Activated CD4-positive, alpha-beta T cell treated with anti-CD3 and anti-CD28 coated beads, Interleukin-2, amount 10 ng/mL, durations not matched to agents 24 days and 14 days (primary cell): ENCODE data around the gene GALM. TPM values are rescaled to one million over a fixed set of nuclear protein-coding genes. Genes with fewer than 3 reads are reported as not detected.
A peak's percentile ranks its signal among the peaks of the same experiment; 100 is the strongest.
"Not testable (repeated sequence)": the region's sequence is repeated elsewhere in the genome, so short reads cannot be mapped to it uniquely, and the experiment has no call there.

Experiments
- DNase-seq: peaks from one replicate; pipeline ENCODE4 v3.0.0; 2022
- H3K27ac Mint-ChIP-seq: one replicate; pipeline ENCODE4 v1.8.0; 2022; ENCODE audit warnings: mild to moderate bottlenecking, mixed read lengths
- H3K27me3 Mint-ChIP-seq: one replicate; pipeline ENCODE4 v1.8.0; 2022; ENCODE audit warnings: mixed read lengths
- H3K36me3 Mint-ChIP-seq: one replicate; pipeline ENCODE4 v1.8.0; 2022; ENCODE audit warnings: low read depth, mild to moderate bottlenecking, mixed read lengths
- H3K4me1 Mint-ChIP-seq: one replicate; pipeline ENCODE4 v1.8.0; 2021; ENCODE audit warnings: mixed read lengths
- H3K4me3 Mint-ChIP-seq: one replicate; pipeline ENCODE4 v1.8.0; 2022; ENCODE audit warnings: mild to moderate bottlenecking, moderate library complexity, mixed read lengths
- H3K9me3 Mint-ChIP-seq: one replicate; pipeline ENCODE4 v1.8.0; 2021; ENCODE audit warnings: mixed read lengths
- intact Hi-C: fragments of 100-400 bp; cut with micrococcal nuclease; formaldehyde crosslinking; loops from one replicate; pipeline ENCODE4 v1.15.1; 2023
- total RNA-seq: library from RNA; stranded (reverse); gene quantifications from 2 replicates; pipeline ENCODE4 v1.2.3, GENCODE V29; 2022

GALM gene
- total RNA-seq, 1 donor from 2014 or later: 57.4 TPM

DNA sequence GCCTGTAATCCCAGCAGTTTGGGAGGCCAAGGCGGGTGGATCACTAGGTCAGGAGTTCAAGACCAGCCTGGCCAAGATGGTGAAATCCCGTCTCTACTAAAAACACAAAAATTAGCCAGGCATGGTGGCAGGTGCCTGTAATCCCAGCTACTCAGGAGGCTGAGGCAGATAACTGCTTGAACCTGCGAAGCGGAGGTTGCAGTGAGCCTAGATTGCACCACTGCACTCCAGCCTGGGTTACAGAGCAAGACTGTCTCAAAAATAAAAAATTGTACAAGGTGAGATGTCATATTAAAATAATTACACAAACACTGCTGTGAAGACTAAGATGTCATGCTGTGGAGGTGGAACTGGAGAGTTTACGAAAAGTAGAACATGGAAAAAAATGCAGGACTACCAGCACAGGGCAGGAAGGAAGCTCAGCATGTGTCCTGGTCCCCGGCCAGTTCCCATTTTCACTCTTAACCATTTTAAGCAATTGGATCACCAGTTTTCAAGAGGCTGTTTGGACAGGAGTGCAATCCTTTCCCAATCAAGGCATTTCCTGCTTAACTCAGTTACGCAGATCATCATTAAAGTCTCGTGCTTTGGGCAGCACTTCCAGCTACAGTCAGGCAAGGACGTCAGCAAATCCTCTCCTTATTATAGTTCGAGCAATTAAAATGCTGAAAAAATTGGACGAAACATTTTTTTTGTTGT, 71.2 kb downstream of the GALM start:
- peak overlapping the region; percentile 15 for H3K27ac Mint-ChIP-seq
- H3K9me3 Mint-ChIP-seq, H3K27me3 Mint-ChIP-seq, H3K4me1 Mint-ChIP-seq, intact Hi-C loops, H3K4me3 Mint-ChIP-seq, DNase-seq: not testable (repeated sequence)
- peaks cover 64% of the 10 kb centered on the region for H3K36me3 Mint-ChIP-seq

DNA sequence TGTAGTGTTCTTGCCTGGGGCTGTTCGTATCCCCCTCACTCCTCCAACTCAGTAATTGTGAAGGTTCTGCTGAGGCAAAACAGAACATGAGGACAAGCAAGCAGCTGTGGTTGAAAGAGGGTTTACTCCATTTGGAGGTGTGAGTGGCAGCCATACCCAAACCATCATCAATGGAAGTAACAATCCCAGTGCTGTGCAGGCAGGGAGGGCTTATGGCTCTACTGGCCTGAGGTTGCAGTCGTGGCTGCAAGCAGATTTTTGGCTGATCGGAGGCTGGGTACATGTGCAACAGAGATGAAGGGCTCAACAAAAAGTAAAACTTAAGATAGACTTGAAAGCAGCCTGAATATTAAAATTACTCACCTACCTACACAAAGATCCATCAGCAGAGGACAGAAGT, 72.0 kb downstream of the GALM start:
- Mint-ChIP-seq H3K36me3 (peaks cover 64% of the 10 kb centered on the region), H3K27me3 (no peaks in the 10 kb centered on the region)
- intact Hi-C loops: loop anchor here (2.0 kb wide), 1 partner anchor 157 kb away; no protein-coding TSS in a partner anchor

DNA sequence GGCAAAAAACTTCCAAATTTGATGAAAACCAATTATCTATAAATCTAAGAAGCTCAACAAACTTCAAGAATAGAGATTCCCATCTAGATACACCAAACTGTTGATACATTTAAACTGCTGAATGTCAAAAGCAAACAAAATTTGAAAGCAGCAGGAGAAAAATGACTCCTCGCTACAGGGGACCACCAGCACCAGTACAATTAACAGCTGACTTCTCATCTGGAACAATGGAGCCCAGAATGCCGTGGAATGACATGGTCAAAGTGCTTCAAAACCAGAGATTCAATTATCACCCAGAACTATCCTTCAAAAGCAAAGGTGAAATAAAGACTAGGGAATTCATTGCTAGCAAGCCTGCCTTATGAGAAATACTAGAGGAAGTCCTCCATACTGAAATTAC, 73.6 kb downstream of the GALM start:
- DNase-seq: no peak
- intact Hi-C loops: loop anchor here (2.0 kb wide), 1 partner anchor 159 kb away; no protein-coding TSS in a partner anchor

More for the DNA sequence above, 72.0 kb downstream of the GALM start:
- H3K4me3 Mint-ChIP-seq: no peak overlapping the region
- H3K4me1 Mint-ChIP-seq: peaks cover 9% of the 10 kb centered on the region
- no peak for DNase-seq
- no peaks in the 10 kb centered on the region for H3K9me3 Mint-ChIP-seq
- H3K27ac Mint-ChIP-seq: peak overlapping the region; percentile 34

DNA sequence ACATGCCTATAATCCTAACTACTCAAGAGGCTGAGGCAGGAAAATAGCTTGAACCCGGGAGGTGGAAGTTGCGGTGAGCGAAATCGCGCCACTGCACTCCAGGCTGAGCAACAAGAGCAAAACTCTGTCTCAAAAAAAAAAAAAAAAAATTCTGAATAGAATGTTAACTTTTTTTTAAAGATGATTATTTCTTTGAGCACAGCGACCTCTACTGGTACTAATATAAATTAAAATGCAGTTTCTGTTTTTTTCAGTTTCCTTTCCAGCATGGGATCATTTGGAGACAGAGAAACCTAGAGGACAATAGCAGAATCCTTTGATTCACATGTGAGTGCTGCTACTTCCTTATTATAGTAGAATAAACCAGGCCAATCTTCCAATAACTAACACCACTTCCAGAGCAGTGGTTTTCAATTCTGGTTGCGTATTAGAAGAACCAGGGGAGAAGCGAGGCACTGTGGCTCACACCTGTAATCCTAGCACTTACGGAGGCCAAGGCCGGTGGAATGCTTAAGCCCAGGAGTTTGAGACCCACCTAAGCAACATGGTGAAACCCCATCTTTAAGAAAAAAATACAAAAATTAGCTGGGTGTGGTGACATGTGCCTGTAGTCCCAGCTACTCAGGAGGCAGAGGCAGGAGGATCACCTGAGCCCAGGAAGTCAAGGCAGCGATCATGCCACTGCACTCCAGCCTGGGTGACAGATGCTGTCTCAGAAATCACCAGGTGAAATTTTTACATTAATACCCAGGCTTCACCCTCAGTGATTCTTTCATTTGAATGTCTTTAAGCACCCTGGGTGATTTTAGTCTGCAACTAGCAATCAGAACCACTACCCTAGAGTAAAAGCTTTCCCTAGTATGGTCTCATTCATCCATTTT, 75.2 kb downstream of the GALM start:
- Mint-ChIP-seq H3K9me3 (no peaks in the 10 kb centered on the region), H3K4me3 (no peak overlapping the region), H3K27ac (peak overlapping the region; percentile 13), H3K27me3 (no peaks in the 10 kb centered on the region), H3K4me1 (peaks cover 28% of the 10 kb centered on the region), H3K36me3 (peaks cover 70% of the 10 kb centered on the region)
- intact Hi-C loops: loop anchor here (2.0 to 10.0 kb wide), 3 partner anchors 139 to 484 kb away; partner anchors contain the start of gene HNRNPLL
- peak; percentile 67 for DNase-seq

More for the DNA sequence above, 73.6 kb downstream of the GALM start:
- no peak overlapping the region for H3K4me3 Mint-ChIP-seq
- no peaks in the 10 kb centered on the region for H3K27me3 Mint-ChIP-seq
- peaks cover 17% of the 10 kb centered on the region for H3K4me1 Mint-ChIP-seq
- no peaks in the 10 kb centered on the region for H3K9me3 Mint-ChIP-seq
- peaks cover 65% of the 10 kb centered on the region for H3K36me3 Mint-ChIP-seq
- H3K27ac Mint-ChIP-seq: peak overlapping the region; percentile 52

DNA sequence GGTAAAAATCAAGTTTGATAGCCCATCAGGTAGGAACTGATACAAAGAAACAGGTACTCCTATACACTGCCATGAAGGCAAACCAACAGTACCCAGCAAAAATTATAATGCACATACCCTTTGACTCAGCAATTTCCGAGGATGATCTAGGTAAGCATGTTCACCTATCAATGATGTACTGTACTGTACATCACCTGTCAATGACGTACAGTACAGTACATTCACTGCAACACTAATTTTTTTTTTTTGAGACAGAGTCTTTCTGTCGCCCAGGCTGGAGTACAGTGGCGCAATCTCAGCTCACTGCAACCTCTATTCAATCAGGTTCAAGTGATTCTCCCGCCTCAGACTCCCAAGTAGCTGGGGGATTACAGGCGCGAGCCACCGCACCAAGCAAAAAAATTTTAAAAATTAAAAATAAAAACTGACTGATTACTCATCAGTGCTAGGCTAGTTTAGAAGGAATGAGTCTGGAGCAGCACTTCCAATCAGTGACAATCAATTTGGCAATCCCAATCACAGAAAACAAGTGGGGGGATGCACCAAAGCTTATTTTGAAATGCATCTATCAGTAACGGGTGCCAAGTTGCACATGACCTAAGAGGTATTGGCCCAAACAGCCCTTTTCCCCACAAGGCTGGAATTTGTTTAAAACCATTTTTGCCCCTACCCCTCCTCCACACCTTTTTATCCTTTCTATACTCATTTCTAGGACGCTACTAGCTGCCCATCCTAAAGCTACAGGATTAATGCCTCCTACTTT, 77.1 kb downstream of the GALM start:
- Mint-ChIP-seq H3K27me3 (no peaks in the 10 kb centered on the region), H3K9me3 (no peaks in the 10 kb centered on the region), H3K36me3 (peaks cover 77% of the 10 kb centered on the region), H3K4me1 (peaks cover 42% of the 10 kb centered on the region), H3K27ac (no peak overlapping the region), H3K4me3 (no peak overlapping the region)
- intact Hi-C loops: loop anchor here (1.0 to 10.0 kb wide), 3 partner anchors 8 to 482 kb away; partner anchors contain the start of genes HNRNPLL and SRSF7
- DNase-seq: no peak

DNA sequence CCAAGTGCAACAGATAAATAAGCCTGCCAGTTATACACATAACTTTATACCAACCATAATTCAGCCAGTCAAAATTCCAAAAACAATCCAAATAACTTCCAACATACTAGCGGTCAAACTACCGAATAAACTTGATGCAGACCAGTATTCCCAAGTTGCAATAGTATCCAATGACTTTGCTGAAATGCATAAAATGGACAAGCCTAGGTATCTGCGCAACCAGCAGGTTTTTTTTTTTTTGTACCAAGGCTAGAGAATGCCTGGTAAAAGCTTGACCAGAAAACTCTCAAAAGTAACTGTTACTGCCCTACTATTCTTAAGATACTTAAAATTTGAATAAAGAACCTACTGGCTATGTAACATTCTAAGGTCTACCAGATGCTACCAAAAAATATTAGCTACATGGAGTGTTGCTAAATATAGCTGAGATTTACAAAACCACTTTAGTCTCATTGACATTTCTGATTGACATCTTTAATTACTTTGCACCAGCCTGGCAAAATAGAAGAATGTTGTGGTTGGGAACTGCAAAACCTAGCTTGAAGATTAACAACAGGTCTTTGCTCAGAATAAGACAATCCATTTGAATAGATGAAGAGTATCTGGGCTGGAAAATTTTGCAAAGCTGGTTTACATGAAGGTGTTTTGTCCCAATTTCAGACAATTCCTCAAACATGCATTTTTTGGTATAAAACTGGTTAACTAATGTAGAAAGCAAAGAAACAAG, 77.9 kb downstream of the GALM start:
- H3K27me3 Mint-ChIP-seq: no peaks in the 10 kb centered on the region
- peaks cover 49% of the 10 kb centered on the region for H3K4me1 Mint-ChIP-seq
- peaks cover 78% of the 10 kb centered on the region for H3K36me3 Mint-ChIP-seq
- no peak for DNase-seq
- H3K9me3 Mint-ChIP-seq: no peaks in the 10 kb centered on the region
- no peak overlapping the region for H3K4me3 Mint-ChIP-seq
- intact Hi-C loops: loop anchor here (5.0 to 10.0 kb wide), 2 partner anchors 142 to 481 kb away; partner anchors contain the start of gene HNRNPLL
- no peak overlapping the region for H3K27ac Mint-ChIP-seq

DNA sequence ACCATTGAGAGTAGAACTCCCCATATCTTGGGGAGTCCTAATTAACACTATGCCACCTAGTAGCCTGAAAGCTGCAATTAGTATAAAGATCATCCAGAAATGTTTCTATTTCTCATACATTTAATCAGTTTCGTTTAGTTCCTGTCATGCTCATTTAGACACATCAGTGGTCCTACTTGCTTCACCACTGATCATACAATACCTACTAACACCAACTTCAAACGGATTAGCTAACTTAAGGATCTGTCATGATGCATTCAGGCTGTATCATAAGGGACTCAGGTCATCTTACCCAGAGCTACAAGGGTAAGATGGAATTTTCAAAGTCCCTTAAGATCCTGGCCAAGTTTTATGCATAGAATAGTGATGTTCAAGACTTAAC, 78.5 kb downstream of the GALM start:
- no peak overlapping the region for H3K27ac Mint-ChIP-seq
- no peaks in the 10 kb centered on the region for H3K27me3 Mint-ChIP-seq
- peaks cover 78% of the 10 kb centered on the region for H3K36me3 Mint-ChIP-seq
- H3K4me1 Mint-ChIP-seq: peaks cover 52% of the 10 kb centered on the region
- no peak for DNase-seq
- H3K4me3 Mint-ChIP-seq: no peak overlapping the region
- H3K9me3 Mint-ChIP-seq: no peaks in the 10 kb centered on the region
- intact Hi-C loops: loop anchor here (5.0 to 10.0 kb wide), 2 partner anchors 142 to 480 kb away; partner anchors contain the start of gene HNRNPLL

DNA sequence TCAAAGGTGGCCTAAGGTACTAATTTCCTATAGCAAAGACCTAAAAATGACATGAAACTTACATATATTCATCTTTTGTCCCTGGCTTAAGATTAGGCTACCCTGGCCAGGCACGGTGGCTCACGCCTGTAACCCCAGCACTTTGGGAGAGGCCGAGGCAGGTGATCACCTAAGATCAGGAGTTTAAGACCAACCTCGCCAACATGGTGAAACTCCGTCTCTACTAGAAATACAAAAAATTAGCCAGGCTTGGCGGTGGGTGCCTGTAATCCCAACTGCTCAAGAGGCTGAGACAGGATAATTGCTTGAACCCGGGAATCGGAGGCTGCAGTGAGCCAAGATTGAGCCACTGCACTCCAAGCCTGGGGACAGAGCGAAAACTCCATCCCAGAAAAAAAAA, 79.4 kb downstream of the GALM start:
- intact Hi-C loops: loop anchor here (10.0 kb wide), 1 partner anchor 480 kb away; no protein-coding TSS in a partner anchor
- peak overlapping the region; percentile 91 for H3K4me3 Mint-ChIP-seq
- no peaks in the 10 kb centered on the region for H3K9me3 Mint-ChIP-seq
- peaks cover 82% of the 10 kb centered on the region for H3K36me3 Mint-ChIP-seq
- H3K27ac Mint-ChIP-seq: peak overlapping the region; percentile 34
- no peak for DNase-seq
- no peaks in the 10 kb centered on the region for H3K27me3 Mint-ChIP-seq
- H3K4me1 Mint-ChIP-seq: peaks cover 56% of the 10 kb centered on the region

DNA sequence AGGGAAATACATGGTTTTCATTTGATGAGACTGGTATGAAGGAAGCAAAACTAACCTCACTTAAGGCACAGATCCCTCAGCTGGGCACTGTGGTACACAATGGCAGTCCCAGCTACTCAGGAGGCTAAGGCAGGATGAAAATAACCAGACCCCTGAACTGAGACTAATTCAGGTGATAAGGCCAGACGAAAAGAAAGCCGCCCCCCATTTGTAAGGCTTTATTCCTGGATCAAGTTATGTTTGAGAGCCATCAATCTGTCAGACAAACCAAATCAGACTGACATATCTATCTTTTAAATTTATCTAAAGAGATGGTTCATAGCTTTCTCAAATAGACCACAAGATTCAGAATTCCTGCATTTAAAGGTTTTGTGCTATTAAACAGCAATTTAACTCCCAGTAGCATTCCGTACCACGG, 81.1 kb downstream of the GALM start:
- H3K27me3 Mint-ChIP-seq: peaks cover 2% of the 10 kb centered on the region
- peaks cover 82% of the 10 kb centered on the region for H3K36me3 Mint-ChIP-seq
- DNase-seq: no peak
- H3K9me3 Mint-ChIP-seq: no peaks in the 10 kb centered on the region
- H3K4me1 Mint-ChIP-seq: peaks cover 61% of the 10 kb centered on the region
- peak overlapping the region; percentile 91 for H3K4me3 Mint-ChIP-seq
- H3K27ac Mint-ChIP-seq: peak overlapping the region; percentile 57
- intact Hi-C loops: loop anchor here (10.0 kb wide), 1 partner anchor 478 kb away; no protein-coding TSS in a partner anchor

DNA sequence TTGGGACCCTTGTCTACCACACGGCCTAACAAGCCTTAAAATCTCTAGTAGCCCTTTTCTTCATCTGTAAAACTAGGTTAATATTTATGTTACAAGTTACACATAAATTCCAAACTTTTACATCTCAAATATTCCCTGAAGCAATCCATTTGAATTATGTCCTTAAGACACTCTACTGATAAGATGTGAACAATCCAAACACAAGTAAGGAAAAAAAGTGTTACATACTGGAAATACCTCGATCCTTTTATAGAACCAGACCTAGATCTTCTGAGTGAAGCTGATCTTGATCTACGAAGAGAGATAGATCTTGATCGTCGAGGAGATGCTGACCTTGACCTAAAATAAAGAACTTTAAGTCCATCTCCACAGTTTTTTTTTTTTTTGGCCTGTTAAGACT, 81.9 kb downstream of the GALM start:
- peaks cover 63% of the 10 kb centered on the region for H3K4me1 Mint-ChIP-seq
- peak overlapping the region; percentile 91 for H3K4me3 Mint-ChIP-seq
- peak overlapping the region; percentile 74 for H3K27ac Mint-ChIP-seq
- peaks cover 2% of the 10 kb centered on the region for H3K27me3 Mint-ChIP-seq
- DNase-seq: no peak
- H3K9me3 Mint-ChIP-seq: no peaks in the 10 kb centered on the region
- H3K36me3 Mint-ChIP-seq: peaks cover 76% of the 10 kb centered on the region
- intact Hi-C loops: loop anchor here (10.0 kb wide), 1 partner anchor 477 kb away; no protein-coding TSS in a partner anchor

DNA sequence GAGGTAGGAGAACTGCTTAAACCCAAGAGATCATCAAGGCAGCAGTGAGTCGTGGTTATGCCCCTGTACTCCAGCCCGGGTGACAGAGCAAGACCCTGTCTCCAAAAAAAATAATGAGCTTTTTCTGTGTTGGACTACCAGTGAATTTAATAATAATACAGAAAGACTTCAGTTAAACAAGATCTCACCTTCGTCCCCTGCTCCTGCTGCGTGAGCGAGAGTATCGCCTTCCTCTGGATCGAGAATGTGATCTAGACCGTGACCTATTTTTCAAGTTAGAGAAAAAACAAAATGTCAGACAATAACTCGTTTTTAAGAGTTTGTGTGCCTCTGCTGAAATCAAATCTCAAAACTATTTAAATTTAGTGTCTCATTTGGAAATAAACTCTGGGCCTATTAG, 82.5 kb downstream of the GALM start:
- H3K36me3 Mint-ChIP-seq: peaks cover 73% of the 10 kb centered on the region
- H3K9me3 Mint-ChIP-seq: no peaks in the 10 kb centered on the region
- intact Hi-C loops: loop anchor here (10.0 kb wide), 1 partner anchor 476 kb away; no protein-coding TSS in a partner anchor
- peaks cover 2% of the 10 kb centered on the region for H3K27me3 Mint-ChIP-seq
- peaks cover 63% of the 10 kb centered on the region for H3K4me1 Mint-ChIP-seq
- no peak for DNase-seq
- peak overlapping the region; percentile 91 for H3K4me3 Mint-ChIP-seq
- H3K27ac Mint-ChIP-seq: peak overlapping the region; percentile 74

DNA sequence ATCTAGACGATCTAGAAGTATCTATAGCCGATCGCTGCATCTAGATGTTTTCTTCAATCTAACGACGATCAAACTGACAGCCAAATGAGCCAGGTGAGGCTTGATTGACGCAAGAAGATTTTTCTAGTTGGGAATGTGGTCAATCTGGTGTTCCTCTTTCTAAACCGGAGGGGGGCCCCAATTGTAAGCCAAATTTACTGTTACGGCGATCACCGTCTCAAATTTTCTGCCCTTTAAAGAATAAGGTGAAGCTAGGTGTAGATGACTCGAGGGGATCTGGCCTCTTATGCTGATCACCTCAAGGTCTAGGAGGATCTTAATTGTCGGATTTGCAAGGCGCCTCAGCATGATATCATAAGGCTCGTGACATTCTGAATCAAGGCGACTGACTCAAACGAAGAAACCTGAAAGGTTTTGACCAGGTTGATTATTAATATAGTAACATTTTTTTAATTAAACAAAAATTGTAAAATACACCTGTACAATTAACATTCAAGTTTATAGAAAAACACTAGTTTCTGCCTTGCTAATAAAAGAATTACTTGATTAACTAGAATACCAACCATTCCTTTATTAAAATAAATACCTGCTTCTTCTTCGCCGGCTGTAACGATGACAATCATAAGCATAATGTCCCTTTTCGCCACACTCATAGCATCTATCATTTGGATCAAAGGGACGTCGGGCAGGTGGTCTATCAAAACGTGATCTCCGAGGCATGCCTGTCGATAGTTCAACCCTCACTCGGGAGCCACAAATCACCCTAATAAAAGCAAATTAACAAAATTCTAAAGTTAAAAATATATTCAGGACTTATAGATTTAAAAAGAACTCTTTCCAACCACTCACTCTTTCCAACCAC, 83.3 kb downstream of the GALM start:
- H3K36me3 Mint-ChIP-seq: peaks cover 66% of the 10 kb centered on the region
- H3K4me1 Mint-ChIP-seq: peaks cover 61% of the 10 kb centered on the region
- no peaks in the 10 kb centered on the region for H3K9me3 Mint-ChIP-seq
- peaks cover 2% of the 10 kb centered on the region for H3K27me3 Mint-ChIP-seq
- peak overlapping the region; percentile 70 for H3K27ac Mint-ChIP-seq
- peak overlapping the region; percentile 91 for H3K4me3 Mint-ChIP-seq
- no peak for DNase-seq
- intact Hi-C loops: loop anchor here (10.0 kb wide), 1 partner anchor 476 kb away; no protein-coding TSS in a partner anchor
